ENCODE results near the gene SLC44A1.
A peak's percentile ranks its signal among the peaks of the same experiment; 100 is the strongest.

Gene SLC44A1

GRCh38 chr9:105242062-105242461, 2.4 kb upstream of the SLC44A1 start:
- no peaks in the 10 kb centered on the region for H3K36me3 ChIP-seq (ENCODE audit: insufficient read depth)
- H2AFZ ChIP-seq (ENCODE audit: low read depth) = no peak overlapping the region
- H3K4me2 ChIP-seq = peak overlapping the region; percentile 79
- H3K27me3 ChIP-seq (ENCODE audit: insufficient read depth, low read depth) = no peaks in the 10 kb centered on the region
- no peaks in the 10 kb centered on the region for H4K20me1 ChIP-seq (ENCODE audit: insufficient read depth)
- no peak overlapping the region for H3K27ac ChIP-seq
- H3K9ac ChIP-seq = no peak overlapping the region; the same call in 1 of the 2 replicates
- TF ChIP-seq, protein P1, sequence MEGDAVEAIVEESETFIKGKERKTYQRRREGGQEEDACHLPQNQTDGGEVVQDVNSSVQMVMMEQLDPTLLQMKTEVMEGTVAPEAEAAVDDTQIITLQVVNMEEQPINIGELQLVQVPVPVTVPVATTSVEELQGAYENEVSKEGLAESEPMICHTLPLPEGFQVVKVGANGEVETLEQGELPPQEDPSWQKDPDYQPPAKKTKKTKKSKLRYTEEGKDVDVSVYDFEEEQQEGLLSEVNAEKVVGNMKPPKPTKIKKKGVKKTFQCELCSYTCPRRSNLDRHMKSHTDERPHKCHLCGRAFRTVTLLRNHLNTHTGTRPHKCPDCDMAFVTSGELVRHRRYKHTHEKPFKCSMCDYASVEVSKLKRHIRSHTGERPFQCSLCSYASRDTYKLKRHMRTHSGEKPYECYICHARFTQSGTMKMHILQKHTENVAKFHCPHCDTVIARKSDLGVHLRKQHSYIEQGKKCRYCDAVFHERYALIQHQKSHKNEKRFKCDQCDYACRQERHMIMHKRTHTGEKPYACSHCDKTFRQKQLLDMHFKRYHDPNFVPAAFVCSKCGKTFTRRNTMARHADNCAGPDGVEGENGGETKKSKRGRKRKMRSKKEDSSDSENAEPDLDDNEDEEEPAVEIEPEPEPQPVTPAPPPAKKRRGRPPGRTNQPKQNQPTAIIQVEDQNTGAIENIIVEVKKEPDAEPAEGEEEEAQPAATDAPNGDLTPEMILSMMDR (conservative IDR thresholded peaks at IDR 0.05; ENCODE audit: low read depth, low read length) = no peak
- peaks cover 26% of the 10 kb centered on the region for H3K4me1 ChIP-seq (ENCODE audit: low read depth, poor library complexity, severe bottlenecking)
- H3K79me2 ChIP-seq (ENCODE audit: insufficient read depth, low read depth) = peaks cover 22% of the 10 kb centered on the region
- H3K4me3 ChIP-seq (IDR thresholded peaks at IDR 0.05; ENCODE audit: insufficient read depth, low read depth, low read length) = no peak overlapping the region

DNA sequence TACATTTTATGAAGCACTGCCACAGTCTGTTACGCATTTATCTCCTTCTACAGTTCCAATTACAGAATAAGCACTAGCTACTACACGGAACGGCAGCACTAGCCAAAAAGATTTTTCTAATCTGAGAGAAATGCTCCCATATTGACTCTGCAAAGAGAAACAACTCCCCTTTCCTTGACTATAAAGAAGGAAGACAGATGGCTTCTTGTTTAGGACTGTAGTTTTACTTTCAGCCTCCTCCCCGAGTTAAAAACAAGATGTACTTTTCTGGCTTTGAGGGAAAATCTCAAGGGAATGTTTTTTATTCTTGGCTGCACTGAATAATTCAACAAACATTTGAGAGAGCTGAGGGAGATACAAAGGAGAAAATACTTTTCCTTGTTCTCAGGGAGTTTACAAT, 1.9 kb upstream of the SLC44A1 start:
- Histone ChIP-seq H3K27ac (peak overlapping the region; percentile 67; the same call in 1 of the 2 replicates), H4K20me1 (ENCODE audit: insufficient read depth) (no peaks in the 10 kb centered on the region), H3K36me3 (ENCODE audit: insufficient read depth) (no peaks in the 10 kb centered on the region), H3K4me2 (peak overlapping the region; percentile 79), H2AFZ (ENCODE audit: low read depth) (peak overlapping the region; percentile 71; the same call in 1 of the 2 replicates), H3K27me3 (ENCODE audit: insufficient read depth, low read depth) (no peaks in the 10 kb centered on the region), H3K9ac (no peak overlapping the region; the same call in 1 of the 2 replicates), H3K79me2 (ENCODE audit: insufficient read depth, low read depth) (peaks cover 27% of the 10 kb centered on the region), H3K4me3 (IDR thresholded peaks at IDR 0.05; ENCODE audit: insufficient read depth, low read depth, low read length) (no peak overlapping the region), H3K4me1 (ENCODE audit: low read depth, poor library complexity, severe bottlenecking) (peaks cover 29% of the 10 kb centered on the region)
- TF ChIP-seq, protein P1 (conservative IDR thresholded peaks at IDR 0.05; ENCODE audit: low read depth, low read length) = no peak

GRCh38 chr9:105243015-105243686, 1.3 kb upstream of the SLC44A1 start:
- Histone ChIP-seq H3K4me2 (peak overlapping the region; percentile 79), H4K20me1 (ENCODE audit: insufficient read depth) (no peaks in the 10 kb centered on the region), H2AFZ (ENCODE audit: low read depth) (peak overlapping the region; percentile 71), H3K27me3 (ENCODE audit: insufficient read depth, low read depth) (no peaks in the 10 kb centered on the region), H3K79me2 (ENCODE audit: insufficient read depth, low read depth) (peaks cover 33% of the 10 kb centered on the region), H3K36me3 (ENCODE audit: insufficient read depth) (no peaks in the 10 kb centered on the region), H3K9ac (no peak overlapping the region; the same call in 1 of the 2 replicates), H3K4me3 (IDR thresholded peaks at IDR 0.05; ENCODE audit: insufficient read depth, low read depth, low read length) (no peak overlapping the region), H3K4me1 (ENCODE audit: low read depth, poor library complexity, severe bottlenecking) (peaks cover 35% of the 10 kb centered on the region), H3K27ac (peak overlapping the region; percentile 67; the same call in 1 of the 2 replicates)
- TF ChIP-seq, protein P1 (conservative IDR thresholded peaks at IDR 0.05; ENCODE audit: low read depth, low read length) = no peak

DNA sequence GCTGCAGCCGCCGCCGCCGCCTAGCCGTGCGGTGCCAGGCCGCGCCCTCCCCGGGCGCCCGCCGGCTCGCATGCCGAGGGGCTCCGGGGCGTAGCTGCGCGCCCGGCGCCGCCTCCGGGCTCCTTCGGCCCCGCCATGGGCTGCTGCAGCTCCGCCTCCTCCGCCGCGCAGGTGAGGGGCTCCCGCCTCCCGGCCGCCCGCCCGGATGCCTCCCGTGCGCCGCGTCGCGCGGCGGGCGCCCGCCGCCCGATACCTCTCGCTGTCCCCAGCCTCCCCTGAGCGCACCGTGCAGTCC, 230 bp downstream of the SLC44A1 start:
- Histone ChIP-seq H2AFZ (ENCODE audit: low read depth) (peak overlapping the region; percentile 79), H3K4me2 (peak overlapping the region; percentile 97; the same call in 1 of the 2 replicates), H3K79me2 (ENCODE audit: insufficient read depth, low read depth) (peaks cover 48% of the 10 kb centered on the region), H3K27ac (peak overlapping the region; percentile 96), H3K4me3 (IDR thresholded peaks at IDR 0.05; ENCODE audit: insufficient read depth, low read depth, low read length) (no peak overlapping the region), H3K27me3 (ENCODE audit: insufficient read depth, low read depth) (no peaks in the 10 kb centered on the region), H3K4me1 (ENCODE audit: low read depth, poor library complexity, severe bottlenecking) (peaks cover 50% of the 10 kb centered on the region), H3K36me3 (ENCODE audit: insufficient read depth) (no peaks in the 10 kb centered on the region), H3K9ac (peak overlapping the region; percentile 91), H4K20me1 (ENCODE audit: insufficient read depth) (no peaks in the 10 kb centered on the region)
- TF ChIP-seq, protein P1 (conservative IDR thresholded peaks at IDR 0.05; ENCODE audit: low read depth, low read length) = no peak
